ENCODE results near the gene MYO10. TPM values are rescaled to one million over a fixed set of nuclear protein-coding genes. Genes with fewer than 3 reads are reported as not detected.

The MYO10 gene
- total RNA-seq, 1 experiment from 2014 or later, result 89.8 TPM

GRCh38 chr5:16935231-16936149, 598 bp downstream of the MYO10 start (continued):
- 0 out of 2 replicates have a peak, but pooled peaks have one; percentile 64 for TF ChIP-seq HMGXB4 (CRISPR knock-in tag; IDR thresholded peaks at IDR 0.05)
- TF ChIP-seq NFATC4 (CRISPR knock-in tag; IDR thresholded peaks at IDR 0.05), result no peak
- TF ChIP-seq SOX15 (CRISPR knock-in tag; IDR thresholded peaks at IDR 0.05), result no peak
- TF ChIP-seq ZNF423 (CRISPR knock-in tag; IDR thresholded peaks at IDR 0.05), result peak; percentile 45
- TF ChIP-seq SMAD3 (CRISPR knock-in tag; IDR thresholded peaks at IDR 0.05; ENCODE audit: borderline replicate concordance), result peak; percentile 61; the same call in 1 of the 2 replicates
- no peak for TF ChIP-seq ZMAT4 (CRISPR knock-in tag; IDR thresholded peaks at IDR 0.05)
- TF ChIP-seq FOXP4 (CRISPR knock-in tag; IDR thresholded peaks at IDR 0.05), result no peak
- no peak for TF ChIP-seq EMX1 (CRISPR knock-in tag; IDR thresholded peaks at IDR 0.05)
- no peak for TF ChIP-seq ZNF416 (CRISPR knock-in tag; IDR thresholded peaks at IDR 0.05)
- TF ChIP-seq HMGA2 (CRISPR knock-in tag; IDR thresholded peaks at IDR 0.05), result no peak
- TF ChIP-seq CBFB (CRISPR knock-in tag; IDR thresholded peaks at IDR 0.05; ENCODE audit: low read depth), result no peak
- no peak for TF ChIP-seq AFF4 (CRISPR knock-in tag; IDR thresholded peaks at IDR 0.05; ENCODE audit: borderline replicate concordance)
- no peak for TF ChIP-seq PRRX2 (CRISPR knock-in tag; IDR thresholded peaks at IDR 0.05)
- TF ChIP-seq E2F4 (CRISPR knock-in tag; IDR thresholded peaks at IDR 0.05; ENCODE audit: borderline replicate concordance, low read depth), result no peak
- no peak for TF ChIP-seq ZNF232 (CRISPR knock-in tag; IDR thresholded peaks at IDR 0.05)
- TF ChIP-seq TEAD4 (CRISPR knock-in tag; IDR thresholded peaks at IDR 0.05), result no peak
- TF ChIP-seq MAX (CRISPR knock-in tag; IDR thresholded peaks at IDR 0.05), result 0 out of 2 replicates have a peak, but pooled peaks have one; percentile 42
- TF ChIP-seq GABPB1 (CRISPR knock-in tag; IDR thresholded peaks at IDR 0.05), result no peak
- no peak for TF ChIP-seq USF1 (CRISPR knock-in tag; IDR thresholded peaks at IDR 0.05)
- 0 out of 2 replicates have a peak, but pooled peaks have one; percentile 18 for TF ChIP-seq MYBL2 (CRISPR knock-in tag; IDR thresholded peaks at IDR 0.05)
- no peak for TF ChIP-seq RELA (CRISPR knock-in tag; IDR thresholded peaks at IDR 0.05; ENCODE audit: borderline replicate concordance)
- TF ChIP-seq MXD4 (CRISPR knock-in tag; IDR thresholded peaks at IDR 0.05; ENCODE audit: borderline replicate concordance), result no peak
- TF ChIP-seq ZNF219 (CRISPR knock-in tag; IDR thresholded peaks at IDR 0.05; ENCODE audit: borderline replicate concordance), result 0 out of 2 replicates have a peak, but pooled peaks have one; percentile 20
